Measurements from ENCODE around the gene CDK5R2. TPM values are rescaled to one million over a fixed set of nuclear protein-coding genes. Genes with fewer than 3 reads are reported as not detected.
A peak's percentile ranks its signal among the peaks of the same experiment; 100 is the strongest.

Gene CDK5R2
- total RNA-seq, 1 donor from 2014 or later, result not detected

DNA sequence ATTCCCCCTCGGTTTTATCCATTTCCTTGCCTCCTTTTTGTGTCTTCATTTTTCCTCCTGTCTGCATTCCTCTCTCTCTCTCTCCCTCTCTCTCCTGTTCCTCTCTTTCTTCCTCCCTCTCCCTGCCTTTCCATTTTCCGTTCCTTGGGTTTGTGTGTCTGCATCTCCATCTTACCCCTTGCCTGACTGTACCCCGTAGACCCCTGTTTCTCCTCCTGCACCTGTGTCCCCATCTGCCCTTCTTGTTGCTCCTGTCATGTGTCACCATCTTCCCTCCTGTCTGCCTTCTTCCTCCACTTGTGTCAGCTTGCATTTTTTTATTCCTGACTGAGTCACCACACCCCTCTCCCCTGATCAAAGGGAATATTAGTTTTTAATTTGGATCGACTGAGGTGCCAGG is 1.8 kb downstream of the CDK5R2 start:
- ATAC-seq, result no peak
- no peak for DNase-seq
- intact Hi-C loops (cut with micrococcal nuclease), result no loop called here

DNA sequence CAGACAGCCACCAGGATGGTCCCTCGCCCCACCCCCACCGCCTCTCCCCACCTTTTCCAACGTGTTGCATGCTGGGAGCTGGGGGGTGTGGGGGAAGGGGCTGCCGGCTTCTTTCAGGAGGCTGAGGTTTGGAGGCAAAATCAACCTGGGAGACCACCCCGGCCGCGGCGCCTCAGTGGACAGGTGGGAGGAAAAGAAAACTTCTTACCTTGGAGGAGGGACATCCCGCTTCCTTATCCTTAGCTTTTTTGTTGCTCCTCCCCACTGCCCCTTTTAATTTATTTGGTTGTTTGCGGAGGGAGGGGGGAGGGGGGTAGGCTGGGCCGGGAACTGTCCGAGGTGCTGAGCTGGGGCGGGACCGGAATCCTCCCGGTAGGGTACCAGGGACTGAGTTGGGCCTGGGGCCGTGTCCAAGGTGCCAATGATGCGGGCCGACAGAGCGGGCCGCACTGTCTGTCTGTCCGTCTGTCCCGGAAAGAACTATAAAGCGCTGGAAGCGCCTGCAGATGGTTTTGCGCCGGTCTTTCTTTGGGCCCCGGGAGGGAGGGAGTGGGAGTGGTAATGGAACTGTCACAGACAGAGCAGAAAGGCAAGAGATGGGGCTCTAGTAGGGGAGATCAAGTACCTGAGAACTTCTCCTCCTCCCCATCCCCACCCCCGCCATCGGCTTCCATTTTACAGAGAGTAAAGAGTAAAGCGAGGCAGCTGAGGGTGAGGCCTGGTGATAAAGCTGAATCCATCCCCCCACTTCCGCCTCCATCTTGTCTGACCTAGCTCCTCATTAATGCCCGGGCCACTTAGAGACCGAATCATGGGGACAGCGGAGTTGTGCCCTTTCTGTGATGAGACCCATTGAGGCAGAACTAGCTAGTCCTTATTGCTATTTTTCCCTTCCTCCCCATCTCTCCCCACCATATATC is 2.4 kb downstream of the CDK5R2 start:
- intact Hi-C loops (cut with micrococcal nuclease), result no loop called here
- DNase-seq (no peak), ATAC-seq (no peak)

DNA sequence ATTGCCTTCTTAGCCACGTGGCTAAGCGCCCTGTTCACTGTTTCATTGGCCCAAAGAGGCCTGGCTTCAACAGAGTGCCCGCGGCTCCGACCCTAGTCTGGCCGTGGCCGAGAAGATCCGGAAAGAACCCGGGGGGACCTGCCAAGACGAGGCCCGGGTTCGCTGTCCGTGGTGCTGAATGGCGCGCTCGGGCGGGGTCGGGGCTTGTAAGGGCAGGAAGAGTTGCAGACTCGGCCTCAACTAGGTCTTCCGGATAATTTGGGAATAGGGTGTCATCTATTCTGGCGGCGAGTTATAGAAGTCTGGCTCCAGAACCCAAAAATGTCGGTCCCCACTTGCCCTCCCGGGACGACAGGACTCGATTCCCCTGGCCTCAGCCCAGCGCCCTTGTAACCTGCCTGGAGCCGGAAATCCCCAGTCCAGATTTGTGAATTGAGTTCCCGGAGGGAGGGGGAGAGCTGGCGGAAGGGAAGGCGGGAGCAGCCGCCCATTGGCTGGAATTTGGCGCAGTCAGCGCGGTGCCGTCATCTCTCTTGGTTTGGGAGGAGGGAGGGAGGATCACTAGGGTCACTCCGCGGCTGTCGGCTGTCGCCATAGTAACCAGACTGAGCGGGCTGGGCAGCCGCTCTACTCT is 3.5 kb downstream of the CDK5R2 start:
- peak; percentile 64 for ATAC-seq
- peak; percentile 79 for DNase-seq
- intact Hi-C loops (cut with micrococcal nuclease), result no loop called here

DNA sequence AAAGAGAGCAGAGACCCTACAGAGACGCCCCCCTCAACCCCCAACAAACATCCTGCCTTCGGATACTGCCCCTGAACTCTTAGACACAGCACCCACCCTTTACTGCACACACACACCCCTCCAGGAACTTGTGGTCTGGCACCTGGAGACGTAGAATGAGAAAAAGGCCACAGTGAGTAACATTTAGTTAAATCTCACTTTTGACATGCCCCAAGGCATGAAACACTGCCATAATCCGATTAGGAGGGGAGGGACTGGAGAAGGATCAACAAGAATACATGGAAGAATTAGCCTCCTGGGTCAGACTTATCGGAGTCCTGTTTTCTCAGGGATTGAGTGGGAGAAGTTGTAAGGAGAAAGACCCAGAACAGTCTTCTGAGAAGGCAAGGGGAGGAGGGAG is 4.1 kb downstream of the CDK5R2 start:
- DNase-seq (no peak), ATAC-seq (no peak)
- intact Hi-C loops (cut with micrococcal nuclease), result no loop called here

DNA sequence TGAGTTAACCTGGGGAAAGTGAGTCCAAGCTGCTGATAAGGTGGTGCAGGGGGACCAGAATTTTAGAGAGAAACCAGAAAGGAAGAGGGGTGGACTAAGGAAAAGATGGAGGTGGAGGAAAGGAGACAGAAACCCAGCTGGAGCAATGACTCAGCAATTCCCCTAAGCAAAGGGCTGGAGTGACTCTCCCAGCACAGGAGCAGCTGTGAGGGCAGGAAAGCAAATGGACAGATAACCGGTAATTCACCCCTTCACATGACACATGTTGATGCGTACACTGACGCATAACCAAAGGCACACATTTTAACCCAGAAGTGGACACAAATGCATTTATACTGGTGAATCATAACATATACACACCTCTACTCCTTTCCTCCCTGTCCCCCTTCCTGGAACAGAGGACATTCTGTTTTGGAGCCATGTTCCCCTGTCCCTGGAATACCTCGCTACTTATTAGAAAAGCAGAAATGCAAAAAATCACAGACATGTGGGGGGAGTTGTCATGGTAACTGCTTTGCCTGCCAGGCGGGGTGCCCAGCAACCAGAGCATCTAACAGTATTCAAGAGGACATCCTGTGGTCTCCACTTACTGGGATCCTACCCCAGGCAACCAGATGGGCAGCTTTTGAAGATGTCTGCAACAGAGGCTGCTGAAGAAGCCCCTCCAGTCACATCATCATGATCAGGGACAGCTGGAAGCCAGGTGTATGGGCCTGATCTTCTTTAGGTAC is 4.7 kb downstream of the CDK5R2 start:
- ATAC-seq, result no peak

DNA sequence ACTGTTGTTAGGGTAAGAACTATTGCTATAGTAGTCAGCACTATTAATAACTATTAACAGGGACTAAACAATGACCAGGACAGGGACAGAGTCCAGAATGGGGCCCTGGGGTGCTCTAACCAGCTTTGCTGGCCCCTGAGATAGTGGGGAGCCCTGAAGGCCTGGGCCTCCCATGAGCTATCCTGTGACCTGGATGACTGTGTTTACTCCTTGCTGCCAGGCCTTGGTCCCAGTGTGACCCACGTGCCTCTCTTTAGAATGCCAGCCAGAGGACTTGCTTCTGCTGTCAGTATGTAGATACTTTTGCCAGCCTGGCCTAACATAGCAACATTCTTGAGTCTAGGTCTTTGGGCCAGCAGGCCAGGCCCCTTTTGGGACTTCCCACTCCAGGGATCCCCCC is 11.4 kb downstream of the CDK5R2 start:
- DNase-seq (no peak), ATAC-seq (peak; percentile 79)
- intact Hi-C loops (cut with micrococcal nuclease), result no loop called here

More for the DNA sequence above, 4.7 kb downstream of the CDK5R2 start:
- intact Hi-C loops (cut with micrococcal nuclease), result no loop called here
- DNase-seq, result no peak

DNA sequence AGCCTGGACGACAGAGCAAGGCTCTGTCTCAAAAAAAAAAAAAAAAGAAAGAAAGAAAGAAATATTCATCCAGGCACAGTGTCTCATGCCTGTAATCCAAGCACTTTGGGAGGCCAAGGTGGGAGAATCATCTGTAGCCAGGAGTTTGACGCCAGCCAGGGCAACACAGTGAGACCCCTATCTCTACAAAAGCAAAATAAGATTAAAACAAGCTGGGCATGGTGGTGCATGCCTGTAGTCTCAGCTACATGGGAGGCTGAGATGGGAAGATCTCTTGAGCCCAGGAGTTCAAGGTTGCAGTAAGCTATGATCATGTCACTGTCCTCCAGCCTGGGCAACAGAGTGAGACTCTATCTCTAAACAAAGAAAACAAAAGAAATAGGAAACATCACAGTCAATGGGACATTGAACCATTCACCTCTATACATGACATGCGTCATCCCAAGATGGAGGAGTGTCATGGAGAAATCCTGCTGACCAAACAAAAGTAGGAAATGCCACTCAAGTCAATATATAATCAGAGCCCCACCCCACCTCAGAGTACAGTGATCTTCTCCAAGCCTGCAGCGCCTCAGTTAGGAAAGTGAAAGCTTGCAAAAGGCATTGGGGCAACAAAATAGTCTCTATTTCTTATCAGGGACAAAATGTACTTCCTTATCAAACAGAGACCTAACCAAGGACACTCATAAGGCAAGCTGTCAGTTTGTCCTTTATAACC is 15.8 kb downstream of the CDK5R2 start:
- intact Hi-C loops (cut with micrococcal nuclease), result no loop called here
- no peak for ATAC-seq
- DNase-seq, result no peak

DNA sequence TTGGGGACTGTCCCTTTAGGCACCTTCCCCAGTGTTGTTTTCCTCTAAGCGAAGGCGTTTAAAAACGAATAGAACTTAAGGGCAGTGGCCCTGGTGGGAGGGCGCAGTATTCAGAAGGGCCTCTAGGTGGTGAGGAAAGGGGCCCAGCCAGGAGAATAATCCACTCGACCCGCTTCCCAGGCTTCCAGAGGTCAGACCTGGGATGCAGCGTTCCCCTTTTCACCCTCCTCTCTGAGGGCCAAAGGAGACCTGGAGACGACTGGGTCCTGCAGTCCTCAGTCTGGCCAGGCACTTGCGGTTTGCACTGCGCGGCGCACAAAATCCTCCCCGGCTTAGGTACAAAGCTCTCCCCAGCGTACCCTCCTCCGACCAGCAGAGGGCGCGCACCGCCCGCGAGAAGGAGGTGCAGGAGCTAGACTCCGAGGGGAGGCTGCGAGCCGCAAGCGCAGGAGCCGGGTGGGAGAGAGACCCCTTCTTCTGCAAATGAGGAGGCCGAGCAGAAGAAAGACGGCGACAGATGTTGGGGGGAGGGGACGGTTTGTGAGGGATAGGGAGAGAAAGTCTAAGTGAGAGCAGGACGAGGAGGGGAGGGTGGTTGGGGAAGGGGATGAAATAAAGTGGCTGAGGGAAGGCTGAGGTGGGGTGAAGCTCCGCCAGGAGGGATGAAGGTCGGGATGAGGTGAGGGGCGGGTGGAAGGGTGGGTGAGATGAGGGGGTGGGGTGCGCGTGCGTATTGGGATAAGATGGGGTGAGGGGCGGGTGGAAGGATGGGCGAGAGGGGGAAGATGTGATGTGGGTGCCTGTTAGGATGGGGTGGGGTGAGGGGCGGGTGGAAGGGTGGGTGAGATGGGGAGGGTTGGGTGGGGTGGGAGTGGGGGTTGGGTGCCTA is 20.6 kb downstream of the CDK5R2 start:
- DNase-seq (peak; percentile 88), ATAC-seq (peak; percentile 91)
- intact Hi-C loops (cut with micrococcal nuclease), result no loop called here

DNA sequence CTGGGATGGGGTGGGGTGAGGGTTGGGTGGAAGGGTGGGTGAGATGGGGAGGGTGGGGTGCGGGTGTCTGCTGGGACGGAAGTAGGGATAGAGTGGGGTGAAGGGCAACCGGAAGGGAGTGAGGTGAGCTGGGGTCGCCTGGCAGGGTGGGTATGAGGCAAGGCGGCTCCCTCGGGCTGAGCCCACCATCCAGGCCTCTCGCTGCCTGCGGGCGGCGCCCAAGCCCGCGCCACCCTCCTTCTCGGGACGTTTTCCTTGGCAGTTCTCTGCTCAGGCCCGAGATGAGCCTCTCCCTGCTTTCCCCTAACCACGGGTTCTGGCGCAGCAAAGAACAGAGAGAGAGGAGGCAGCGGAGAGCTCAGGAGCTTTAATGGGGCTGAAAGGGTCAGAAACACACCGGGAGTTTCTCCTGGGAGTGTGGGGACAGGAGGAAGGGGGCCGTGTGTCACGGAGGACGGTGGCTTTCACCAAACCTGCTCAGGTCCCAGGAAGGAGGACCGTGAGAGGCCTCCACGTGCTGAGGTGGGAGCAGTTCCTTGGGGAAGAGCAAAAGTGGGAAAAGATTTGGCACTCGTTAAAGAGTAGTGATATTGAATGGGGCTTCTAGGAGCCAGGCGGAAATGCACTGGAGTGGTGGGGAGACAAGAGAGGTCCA is 21.4 kb downstream of the CDK5R2 start:
- DNase-seq (no peak), ATAC-seq (no peak)
- intact Hi-C loops (cut with micrococcal nuclease), result no loop called here

DNA sequence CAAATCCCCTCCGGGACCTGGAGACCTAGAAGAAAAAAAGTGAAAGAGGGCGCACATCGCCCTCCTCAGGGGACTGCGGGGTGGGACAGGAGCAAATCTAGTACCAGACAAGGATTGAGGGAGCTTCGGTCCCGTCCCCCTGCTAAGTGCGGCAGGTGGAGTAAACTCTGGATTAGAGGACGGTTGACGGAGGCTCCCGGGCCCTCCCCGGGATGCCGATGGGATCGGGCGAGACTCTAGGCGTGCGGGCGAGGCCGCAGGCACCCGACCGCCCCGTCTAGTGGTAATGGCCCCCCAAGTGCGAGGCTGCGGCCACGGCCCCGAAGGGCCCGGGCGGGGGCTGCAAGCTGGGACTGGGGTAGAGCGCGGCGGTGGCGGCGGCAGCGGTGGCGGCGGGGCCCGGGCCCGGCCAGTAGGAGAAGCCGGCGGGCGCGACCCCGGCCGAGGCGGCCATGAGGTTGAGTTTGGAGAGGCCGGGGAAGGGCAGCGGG is 22.0 kb downstream of the CDK5R2 start:
- DNase-seq, result no peak
- ATAC-seq, result no peak
- intact Hi-C loops (cut with micrococcal nuclease), result no loop called here

DNA sequence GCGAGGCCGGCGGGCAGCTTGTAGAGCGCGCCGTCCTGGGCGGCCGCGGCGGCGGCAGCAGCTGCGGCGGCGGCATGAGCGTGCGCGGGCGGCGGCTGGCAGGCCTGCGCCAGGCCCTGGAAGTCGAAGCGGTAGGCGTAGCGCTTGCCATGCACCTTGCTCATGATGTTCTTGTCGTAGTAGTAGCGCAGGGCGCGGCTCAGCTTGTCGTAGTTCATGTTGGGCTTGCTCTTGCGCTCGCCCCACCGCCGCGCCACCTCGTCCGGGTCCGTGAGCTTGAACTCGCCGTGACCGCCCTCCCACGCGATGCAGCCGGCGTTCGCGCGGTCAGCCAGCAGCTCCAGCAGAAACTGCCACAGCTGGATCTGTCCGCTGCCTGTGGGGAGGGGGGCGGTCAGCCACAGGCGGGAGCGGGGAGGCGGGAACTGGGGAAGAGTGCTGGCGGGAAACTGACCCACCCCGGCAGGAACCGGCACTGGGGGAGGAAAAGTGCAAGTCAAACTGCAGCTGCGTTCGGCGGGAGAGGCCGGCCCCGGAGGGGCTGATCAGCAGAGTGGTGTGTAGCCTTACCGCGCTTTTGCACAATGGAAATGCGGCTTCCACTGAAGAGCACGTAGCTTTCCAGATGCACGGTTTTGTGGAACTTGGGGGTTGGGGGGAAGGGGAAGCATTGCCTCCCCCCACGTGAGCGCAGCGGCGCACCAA is 22.6 kb downstream of the CDK5R2 start:
- intact Hi-C loops (cut with micrococcal nuclease), result no loop called here
- DNase-seq (peak; percentile 49), ATAC-seq (peak; percentile 21)

DNA sequence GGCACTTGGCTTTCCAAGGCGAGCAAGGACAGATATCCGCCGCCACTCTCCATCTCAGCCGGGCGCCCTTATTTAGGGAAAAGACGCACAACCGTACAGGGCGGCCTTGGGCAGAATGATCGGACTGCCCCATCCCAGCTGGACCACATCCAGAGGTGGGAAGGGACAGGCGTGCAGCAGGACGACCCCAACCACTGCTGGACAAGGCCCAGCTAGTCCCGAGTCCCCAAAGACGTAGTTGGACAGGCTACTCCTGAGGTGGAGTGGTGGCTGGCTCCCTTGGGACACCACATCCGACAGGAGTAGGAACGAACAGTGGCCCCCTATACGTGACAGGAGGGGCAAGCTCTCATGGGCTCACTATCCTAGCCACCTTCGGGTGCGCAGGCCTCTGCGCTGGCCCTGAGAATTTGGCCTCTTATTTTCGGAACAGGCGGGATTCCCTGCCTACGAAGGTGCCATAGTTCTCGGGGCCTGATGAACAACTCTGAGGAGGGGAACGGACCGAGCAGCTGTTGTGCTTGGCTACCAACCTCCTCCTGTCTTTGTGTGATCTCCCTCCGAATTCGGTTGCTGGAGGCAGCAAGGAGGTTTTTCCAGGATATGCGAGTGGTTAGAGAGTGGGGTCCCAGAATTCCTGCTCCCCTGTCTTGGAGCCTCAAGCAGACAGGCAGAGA is 23.3 kb downstream of the CDK5R2 start:
- intact Hi-C loops (cut with micrococcal nuclease), result no loop called here

DNA sequence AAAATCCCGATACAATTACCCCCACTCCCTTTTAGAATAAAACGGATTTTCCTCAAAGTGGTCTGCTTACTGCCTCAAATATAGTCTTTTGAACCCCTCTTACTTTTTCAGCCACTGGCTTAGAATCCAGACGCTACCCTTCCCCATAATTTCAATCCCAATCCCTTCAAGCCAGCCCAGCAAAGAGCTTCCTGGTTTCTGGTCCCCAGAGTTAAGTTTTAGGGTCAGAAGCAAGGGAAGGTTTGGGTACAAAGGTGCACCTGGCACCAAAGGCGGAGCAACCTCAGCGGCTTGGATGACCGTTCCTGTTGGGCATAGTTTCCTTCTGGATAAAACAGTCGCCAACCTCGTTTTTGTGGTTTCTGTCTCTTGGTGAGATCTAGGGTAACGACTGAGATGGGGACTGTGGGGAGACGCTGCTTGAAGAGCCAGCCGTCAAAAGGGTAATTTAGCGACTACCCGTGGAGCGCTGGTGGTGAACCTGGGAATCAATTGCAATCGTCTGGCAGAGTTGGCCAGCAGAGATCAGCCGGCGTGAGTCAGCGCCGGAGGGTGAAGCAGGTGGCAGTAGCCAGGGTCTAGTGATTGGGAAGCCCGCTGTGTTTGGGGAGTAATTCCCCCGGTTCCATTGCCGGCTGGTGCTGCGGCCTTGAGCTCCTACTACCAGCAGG is 23.9 kb downstream of the CDK5R2 start:
- DNase-seq (no peak), ATAC-seq (no peak)
- intact Hi-C loops (cut with micrococcal nuclease), result no loop called here

More for the DNA sequence above, 23.3 kb downstream of the CDK5R2 start:
- ATAC-seq (no peak), DNase-seq (no peak)

DNA sequence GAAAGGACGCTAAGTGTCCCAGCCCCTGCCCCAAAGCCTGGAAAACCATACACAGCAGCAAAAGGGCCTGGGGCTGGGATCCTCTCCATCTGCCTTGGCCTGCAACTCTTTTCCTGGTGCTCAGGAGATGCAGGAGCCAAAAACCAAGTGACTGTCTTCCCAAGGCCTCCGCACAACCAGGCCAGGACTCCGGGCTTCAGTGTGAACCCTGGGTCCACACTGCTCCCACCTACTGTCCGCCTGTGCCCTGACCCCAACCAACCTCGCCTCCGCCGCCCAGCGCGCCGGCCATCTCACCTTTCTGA is 24.4 kb downstream of the CDK5R2 start:
- intact Hi-C loops (cut with micrococcal nuclease), result no loop called here
- DNase-seq (no peak), ATAC-seq (no peak)

DNA sequence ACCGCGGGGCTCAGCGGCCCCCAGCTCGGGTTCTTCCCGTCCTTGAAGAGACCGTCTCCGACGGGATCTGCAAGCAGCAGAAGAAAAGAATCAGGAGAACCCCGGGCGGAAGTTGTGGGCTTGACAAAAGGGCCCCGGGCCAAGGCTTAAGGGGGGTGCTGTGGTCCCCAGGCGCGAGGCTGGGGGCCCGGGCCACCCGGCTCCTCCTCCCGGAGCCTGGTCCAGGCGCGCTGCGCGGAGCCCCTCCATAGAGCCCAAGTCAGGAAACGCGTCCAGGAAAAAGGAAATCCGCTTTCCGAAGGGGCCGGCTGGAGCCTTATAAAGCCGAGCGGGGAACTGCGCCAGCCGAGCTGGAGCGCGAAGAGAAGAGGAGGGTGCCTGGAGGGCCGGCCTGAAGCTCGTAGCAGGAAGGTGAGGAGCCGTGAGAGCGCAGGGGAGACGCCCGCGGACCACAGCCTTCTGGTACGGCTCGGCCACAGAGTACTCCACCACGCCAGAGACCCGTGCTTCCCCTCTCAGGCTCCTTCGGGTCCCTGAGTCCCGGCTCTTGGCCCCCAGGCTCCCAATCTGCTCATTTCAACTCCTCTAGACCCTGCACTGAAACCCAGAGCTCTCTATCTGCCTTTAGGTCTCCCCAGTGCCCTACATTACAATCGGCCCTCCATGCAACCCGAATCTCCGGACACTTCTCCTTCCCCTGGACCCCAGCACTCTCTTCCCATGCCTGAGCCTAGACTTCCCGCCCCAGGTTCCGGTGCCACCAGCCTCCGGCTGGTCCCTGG is 25.0 kb downstream of the CDK5R2 start:
- DNase-seq, result peak; percentile 33
- ATAC-seq, result peak; percentile 13

DNA sequence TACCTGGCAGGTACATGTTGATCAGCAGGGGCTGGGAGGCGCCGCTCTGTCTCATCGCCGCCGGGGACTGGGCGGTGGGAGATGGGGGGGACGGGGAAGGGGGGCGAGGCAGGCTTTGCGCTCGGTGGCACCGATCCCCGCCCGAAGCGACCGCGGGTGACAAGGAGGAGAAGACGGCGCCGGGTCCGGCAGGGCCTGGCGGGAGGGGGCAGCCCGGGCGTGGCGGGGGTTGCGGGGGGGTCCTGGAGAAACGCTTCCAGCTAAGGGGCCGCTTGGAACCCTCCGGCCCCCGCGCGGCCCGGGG is 25.5 kb downstream of the CDK5R2 start, which contains the start of gene FEV:
Gene FEV (minus strand): TSS at position 164 of the 304 bp plus-strand sequence. CDS start 109 bp downstream, at position 55.
- DNase-seq, result no peak

More for the DNA sequence above, 25.0 kb downstream of the CDK5R2 start:
- intact Hi-C loops (cut with micrococcal nuclease), result no loop called here

More for the DNA sequence above, 25.5 kb downstream of the CDK5R2 start, which contains the start of gene FEV:
- ATAC-seq, result no peak
- intact Hi-C loops (cut with micrococcal nuclease), result no loop called here
